CD14-positive monocyte (primary cell): ENCODE measurements around the gene CXorf58. TPM values are rescaled to one million over a fixed set of nuclear protein-coding genes. Genes with fewer than 3 reads are reported as not detected.

Source experiments
- DNase-seq, 3 donors: peaks; one replicate each; pipeline ENCODE4 v3.0.0-alpha.2; 2011 to 2022
- H2AFZ ChIP-seq: 2 replicates; pipeline ENCODE4 v1.6.0; 2012; ENCODE audit warnings: mild to moderate bottlenecking, low read depth, low read length, inconsistent platforms; ENCODE audit not compliant: insufficient read depth, poor library complexity, severe bottlenecking
- H3K27ac ChIP-seq, 2 donors: 1 replicate in 1 of 2; 2 replicates in 1 of 2; pipeline ENCODE4 v1.5.1; 2012 to 2013; ENCODE audit warnings: low read length in 2 of 2, control low read depth in 1 of 2, inconsistent platforms in 1 of 2, low read depth in 1 of 2, mild to moderate bottlenecking in 1 of 2
- H3K27me3 ChIP-seq, 2 donors: one replicate each; pipeline versions ENCODE4 v1.6.0 to v1.6.1; 2011 to 2013; ENCODE audit warnings: low read length in 2 of 2; ENCODE audit not compliant: control insufficient read depth in 2 of 2, insufficient read depth in 2 of 2
- H3K36me3 ChIP-seq, 2 donors: replicated peaks in 1 of 2; 1 replicate in 1 of 2; 2 replicates in 1 of 2; pipeline versions ENCODE4 v1.5.1 to v1.6.1; 2012 to 2013; ENCODE audit warnings: low read length in 2 of 2, control low read depth in 1 of 2, inconsistent platforms in 1 of 2, mild to moderate bottlenecking in 1 of 2; ENCODE audit not compliant: insufficient read depth in 2 of 2, control insufficient read depth in 1 of 2
- H3K4me1 ChIP-seq, 2 donors: 1 replicate in 1 of 2; 2 replicates in 1 of 2; pipeline versions ENCODE4 v1.5.1 to v1.6.1; 2012 to 2013; ENCODE audit warnings: low read length in 2 of 2, control low read depth in 1 of 2, inconsistent platforms in 1 of 2, mild to moderate bottlenecking in 1 of 2, moderate library complexity in 1 of 2; ENCODE audit not compliant: insufficient read depth in 2 of 2, control insufficient read depth in 1 of 2
- H3K4me2 ChIP-seq: replicated peaks from 2 replicates; pipeline ENCODE3; 2012; ENCODE audit warnings: low read length, moderate library complexity, mild to moderate bottlenecking; ENCODE audit not compliant: poor library complexity, severe bottlenecking; ENCODE audit errors: extremely low read depth
- H3K4me3 ChIP-seq, 3 experiments: fragments of 200-600 bp in 1 of 3; sonication (generic) in 1 of 3; replicated peaks in 1 of 3; 1 replicate in 2 of 3; 2 replicates in 1 of 3; pipeline ENCODE4 v1.5.1; 2011 to 2013; ENCODE audit warnings: low read length in 3 of 3, mild to moderate bottlenecking in 3 of 3, control low read depth in 2 of 3, low read depth in 2 of 3, inconsistent platforms in 1 of 3, moderate library complexity in 1 of 3
- H3K79me2 ChIP-seq: 2 replicates; pipeline ENCODE4 v1.6.0; 2012; ENCODE audit warnings: mild to moderate bottlenecking, control low read depth, inconsistent platforms, low read length, moderate library complexity; ENCODE audit not compliant: insufficient read depth
- H3K9ac ChIP-seq: 2 replicates; pipeline ENCODE4 v1.6.0; 2017; ENCODE audit warnings: low read length, mild to moderate bottlenecking; ENCODE audit not compliant: insufficient read depth, poor library complexity, severe bottlenecking
- H3K9me3 ChIP-seq, 2 donors: replicated peaks in 1 of 2; 1 replicate in 1 of 2; 2 replicates in 1 of 2; pipeline versions ENCODE4 v1.5.1 to v1.6.1; 2012 to 2013; ENCODE audit warnings: low read length in 2 of 2, control low read depth in 1 of 2; ENCODE audit not compliant: control insufficient read depth in 1 of 2, insufficient read depth in 1 of 2
- H4K20me1 ChIP-seq: 2 replicates; pipeline ENCODE4 v1.6.0; 2012; ENCODE audit warnings: mild to moderate bottlenecking, low read length, control low read depth, moderate library complexity; ENCODE audit not compliant: insufficient read depth
- H3K27ac Mint-ChIP-seq, 7 donors: one replicate each; pipeline ENCODE4 v1.8.0; 2020; ENCODE audit warnings: mild to moderate bottlenecking in 7 of 7, mixed read lengths in 7 of 7, moderate library complexity in 6 of 7, inconsistent platforms in 2 of 7
- H3K27me3 Mint-ChIP-seq, 3 donors: one replicate each; pipeline ENCODE4 v1.8.0; 2021 to 2022; ENCODE audit warnings: low read depth in 3 of 3, mild to moderate bottlenecking in 3 of 3, mixed read lengths in 3 of 3, moderate library complexity in 3 of 3, inconsistent platforms in 1 of 3
- H3K36me3 Mint-ChIP-seq, 2 donors: one replicate each; pipeline ENCODE4 v1.8.0; 2020; ENCODE audit warnings: mixed read lengths in 2 of 2, inconsistent platforms in 1 of 2, mild to moderate bottlenecking in 1 of 2
- H3K4me1 Mint-ChIP-seq: one replicate; pipeline ENCODE4 v1.8.0; 2020; ENCODE audit warnings: mild to moderate bottlenecking, mixed read lengths
- H3K4me3 Mint-ChIP-seq, 2 donors: one replicate each; pipeline ENCODE4 v1.8.0; 2020; ENCODE audit warnings: mild to moderate bottlenecking in 2 of 2, mixed read lengths in 2 of 2, moderate library complexity in 1 of 2
- H3K9me3 Mint-ChIP-seq, 7 donors: one replicate each; pipeline ENCODE4 v1.8.0; 2020 to 2022; ENCODE audit warnings: mixed read lengths in 7 of 7, mild to moderate bottlenecking in 6 of 7, moderate library complexity in 6 of 7, inconsistent platforms in 2 of 7
- CTCF ChIP-seq: fragments of 200-600 bp; IDR thresholded peaks from one replicate; pipeline ENCODE4 v1.8.0; 2022; ENCODE audit warnings: antibody characterized with exemption, mild to moderate bottlenecking
- WGBS: methylation state at CpG from one replicate; pipeline ENCODE4 v1.1.5; 2013; ENCODE audit warnings: missing lambda C conversion rate; ENCODE audit not compliant: insufficient coverage; 5-methylcytosine and 5-hydroxymethylcytosine counted together
- intact Hi-C, 2 donors: fragments of 100-400 bp; cut with micrococcal nuclease; formaldehyde crosslinking; loops; one replicate each; pipeline versions ENCODE4 v1.15.0 to v1.15.1; 2023
- polyA plus RNA-seq, 3 donors: library from polyadenylated mRNA; depleted of rRNA in 1 of 3; unstranded in 2 of 3; stranded (reverse) in 1 of 3; fragments of 300-500 nt in 2 of 3; fragments of >200 nt in 1 of 3; fragmentation: Illumina TruSeq in 2 of 3; gene quantifications; 1 replicate in 2 of 3; 2 replicates in 1 of 3; pipeline ENCODE4 v1.2.3, GENCODE V29; 2012 to 2021

CXorf58 gene
- polyA plus RNA-seq, 3 donors: not detected

DNA sequence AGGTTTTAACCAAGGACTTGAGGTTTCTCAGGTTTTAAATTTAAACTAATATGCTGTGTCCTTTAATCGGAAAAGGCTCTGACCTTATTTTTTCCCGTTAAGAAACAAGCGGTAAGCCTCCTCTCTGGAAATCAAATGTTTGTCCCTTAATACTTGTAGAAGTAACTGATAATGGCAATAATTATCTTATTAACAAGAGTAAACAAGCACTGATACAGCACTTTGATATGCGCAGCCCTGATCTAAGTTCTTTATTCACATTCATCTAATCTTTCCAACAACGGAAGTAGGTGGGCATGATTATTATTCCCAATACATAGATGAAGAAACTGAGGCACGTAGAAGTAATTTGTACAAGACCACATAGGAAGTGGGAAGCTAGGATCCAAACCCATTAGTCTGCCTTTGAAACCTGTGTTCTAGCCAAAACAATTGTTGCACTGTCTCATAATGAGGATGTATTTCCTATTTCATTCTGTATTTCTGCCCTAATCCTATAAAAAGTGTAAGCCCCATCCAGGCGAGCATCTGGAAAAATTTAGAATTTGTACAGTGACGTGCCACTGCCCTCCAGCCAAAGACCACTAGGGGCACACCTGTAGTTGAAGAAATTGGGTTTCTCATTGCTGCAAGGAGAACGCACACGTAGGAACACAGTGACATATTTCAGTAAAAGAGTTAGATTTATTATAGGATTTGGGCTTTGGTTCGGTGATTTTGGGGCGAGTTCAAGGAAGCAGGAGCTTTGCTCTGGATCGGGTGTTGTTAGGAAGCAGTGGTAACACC, 606 bp downstream of the CXorf58 start:
- Histone ChIP-seq H3K4me3 (peak overlapping the region in 2 of 3 experiments; percentile 2 to 73), H3K9ac (peak overlapping the region; percentile 60), H3K36me3 (no peaks in the 10 kb centered on the region), H3K79me2 (no peaks in the 10 kb centered on the region), H3K9me3 (peaks cover 0 to 6% of the 10 kb centered on the region in 2 donors), H3K27me3 (peaks cover 0 to 3% of the 10 kb centered on the region in 2 donors), H4K20me1 (no peaks in the 10 kb centered on the region), H2AFZ (peak overlapping the region; percentile 79), H3K27ac (peak overlapping the region; percentile 43 to 60), H3K4me1 (peaks cover 35 to 36% of the 10 kb centered on the region in 2 donors), H3K4me2 (peak overlapping the region; percentile 71)
- intact Hi-C loops: loop anchor here (2.0 to 10.0 kb wide), 7 partner anchors 64 to 244 kb away; partner anchors contain the start of genes EIF2S3 (in 1 of the 2) and KLHL15 (in 1 of the 2)
- peaks cover 0 to 28% (median 0%) of the 10 kb centered on the region in 3 donors for H3K27me3 Mint-ChIP-seq
- WGBS: no CpG with 5 or more reads among the region's 13 CpGs
- peak; percentile 44 for TF ChIP-seq CTCF
- no peak for DNase-seq
- peak overlapping the region; percentile 39 to 77 for H3K4me3 Mint-ChIP-seq
- H3K27ac Mint-ChIP-seq: peak overlapping the region; percentile 62 to 85 (median 81)
- H3K9me3 Mint-ChIP-seq: peaks cover 0 to 5% (median 0%) of the 10 kb centered on the region in 7 donors
- H3K4me1 Mint-ChIP-seq: peaks cover 26% of the 10 kb centered on the region
- H3K36me3 Mint-ChIP-seq: no peaks in the 10 kb centered on the region

DNA sequence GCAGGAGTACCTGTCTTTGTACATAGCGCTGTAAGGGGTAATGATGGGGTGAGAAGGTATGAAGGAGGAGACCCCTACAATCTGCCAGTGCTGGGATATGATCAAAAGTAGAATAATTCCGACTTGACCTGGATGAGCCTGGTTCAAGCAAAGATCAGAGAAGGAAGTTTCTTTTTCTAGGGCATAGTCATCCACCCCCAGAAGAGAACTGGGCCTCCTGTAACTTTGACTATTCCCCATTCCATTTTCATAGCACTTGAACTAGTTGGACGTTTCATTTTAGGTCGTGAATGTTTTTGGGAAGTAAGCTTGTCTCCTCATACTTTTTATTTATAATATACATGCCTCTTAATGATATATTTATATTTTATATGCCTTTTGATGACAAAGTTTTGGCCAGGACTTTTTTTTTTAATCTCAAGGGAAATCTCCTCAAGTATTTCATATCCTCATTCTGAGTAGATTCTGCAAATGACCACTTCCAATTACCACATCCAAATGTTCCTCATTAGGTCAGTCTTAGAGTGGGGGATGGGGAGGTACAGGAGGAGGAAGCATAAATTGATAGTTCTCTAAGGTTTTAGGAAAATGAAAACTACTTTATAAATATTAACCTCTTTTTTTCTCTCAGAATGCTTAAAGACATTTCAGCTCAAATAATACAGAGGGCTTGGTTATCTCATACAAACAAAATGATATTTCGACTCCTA, 3.5 kb downstream of the CXorf58 start:
- Mint-ChIP-seq H3K36me3 (no peaks in the 10 kb centered on the region), H3K27ac (peak overlapping the region; percentile 63 to 86 (median 83)), H3K27me3 (peaks cover 0 to 23% (median 0%) of the 10 kb centered on the region in 3 donors), H3K9me3 (peaks cover 0 to 5% (median 0%) of the 10 kb centered on the region in 7 donors), H3K4me3 (no peak overlapping the region), H3K4me1 (peaks cover 26% of the 10 kb centered on the region)
- WGBS: no CpG with 5 or more reads among the region's 5 CpGs
- Histone ChIP-seq H3K79me2 (no peaks in the 10 kb centered on the region), H4K20me1 (no peaks in the 10 kb centered on the region), H3K9ac (no peak overlapping the region), H3K9me3 (peaks cover 0 to 6% of the 10 kb centered on the region in 2 donors), H2AFZ (no peak overlapping the region), H3K4me1 (peaks cover 35 to 36% of the 10 kb centered on the region in 2 donors), H3K27me3 (peaks cover 0 to 8% of the 10 kb centered on the region in 2 donors), H3K4me3 (no peak overlapping the region), H3K4me2 (peak overlapping the region; percentile 42), H3K36me3 (no peaks in the 10 kb centered on the region), H3K27ac (peak overlapping the region; percentile 51 to 53)
- no peak for TF ChIP-seq CTCF
- DNase-seq: peak; percentile 40 to 60 (median 46)
- intact Hi-C loops: loop anchor here in 1 of 2 donors (10.0 kb wide), 1 partner anchor 144 kb away; the partner anchor contains the start of gene EIF2S3
